ENCODE measurements around the gene DNM3.

DNM3 gene

DNA sequence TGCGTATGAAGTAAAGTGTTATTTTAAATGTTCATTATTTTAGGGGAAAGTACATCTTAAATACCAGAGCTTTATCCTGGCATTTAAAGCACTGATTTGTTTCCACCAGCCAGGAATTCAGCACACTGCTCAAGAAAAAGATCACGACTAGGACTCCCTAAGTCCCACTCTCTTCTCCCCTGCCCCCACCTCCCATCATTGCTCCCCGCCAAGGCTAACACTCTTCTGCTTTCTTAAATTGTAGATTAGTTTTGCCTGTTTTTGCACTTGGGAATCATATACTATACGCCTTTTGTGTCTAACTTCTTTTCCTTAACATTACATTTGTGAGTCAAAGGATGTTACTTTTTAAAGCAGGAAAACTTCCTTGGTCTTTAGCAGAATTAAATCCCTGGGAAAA, 541.7 kb downstream of the DNM3 start:
- no peak for DNase-seq (ENCODE audit: low read depth, low spot score)
- Histone ChIP-seq H3K36me3 (ENCODE audit: insufficient read depth, low read length) (no peaks in the 10 kb centered on the region), H3K4me3 (peak overlapping the region; percentile 37), H3K9me3 (ENCODE audit: low read depth, low read length) (no peaks in the 10 kb centered on the region), H3K27ac (peak overlapping the region; percentile 39), H3K9ac (ENCODE audit: insufficient read length) (peak overlapping the region; percentile 1)
- TF ChIP-seq FOXP2 (optimal IDR thresholded peaks at IDR 0.05; ENCODE audit: control extremely low read depth, extremely low read length, insufficient read depth) (no peak), EZH2 (IDR thresholded peaks at IDR 0.05) (no peak), POLR2AphosphoS5 (IDR thresholded peaks at IDR 0.05; ENCODE audit: borderline replicate concordance, low read depth, low read length) (no peak)

DNA sequence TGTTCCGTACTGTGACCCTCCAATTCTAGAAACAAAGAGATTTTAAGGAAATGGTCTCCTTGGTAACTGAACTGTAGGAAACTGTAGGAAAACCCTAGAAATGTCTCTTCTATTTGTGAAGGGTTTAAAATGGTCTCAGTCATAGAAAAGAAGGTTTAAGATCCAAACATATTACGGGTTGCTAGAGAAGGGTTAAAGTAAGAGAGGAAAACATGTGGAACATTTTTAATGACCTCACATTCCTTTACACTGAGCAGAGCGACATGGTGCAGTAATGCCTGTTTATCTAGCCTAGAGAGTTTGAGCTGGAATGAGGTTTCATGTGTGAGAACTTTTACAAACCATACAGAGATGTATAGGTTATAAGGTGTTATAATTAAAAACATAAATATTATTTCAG, 542.2 kb downstream of the DNM3 start:
- DNase-seq (ENCODE audit: low read depth, low spot score) = no peak
- H3K4me3 ChIP-seq = peak overlapping the region; percentile 37
- TF ChIP-seq EZH2 (IDR thresholded peaks at IDR 0.05) = no peak
- TF ChIP-seq POLR2AphosphoS5 (IDR thresholded peaks at IDR 0.05; ENCODE audit: borderline replicate concordance, low read depth, low read length) = no peak
- TF ChIP-seq FOXP2 (optimal IDR thresholded peaks at IDR 0.05; ENCODE audit: control extremely low read depth, extremely low read length, insufficient read depth) = no peak
- H3K9ac ChIP-seq (ENCODE audit: insufficient read length) = no peak overlapping the region
- no peaks in the 10 kb centered on the region for H3K9me3 ChIP-seq (ENCODE audit: low read depth, low read length)
- no peaks in the 10 kb centered on the region for H3K36me3 ChIP-seq (ENCODE audit: insufficient read depth, low read length)
- peak overlapping the region; percentile 39; the same call in 1 of the 2 replicates for H3K27ac ChIP-seq

GRCh38 chr1:172384656-172385055, 543.4 kb downstream of the DNM3 start:
- no peak for DNase-seq (ENCODE audit: low read depth, low spot score)
- TF ChIP-seq EZH2 (IDR thresholded peaks at IDR 0.05) (no peak), POLR2AphosphoS5 (IDR thresholded peaks at IDR 0.05; ENCODE audit: borderline replicate concordance, low read depth, low read length) (no peak), FOXP2 (optimal IDR thresholded peaks at IDR 0.05; ENCODE audit: control extremely low read depth, extremely low read length, insufficient read depth) (no peak)
- Histone ChIP-seq H3K9ac (ENCODE audit: insufficient read length) (no peak overlapping the region), H3K9me3 (ENCODE audit: low read depth, low read length) (no peaks in the 10 kb centered on the region), H3K36me3 (ENCODE audit: insufficient read depth, low read length) (no peaks in the 10 kb centered on the region), H3K27ac (no peak overlapping the region), H3K4me3 (no peak overlapping the region)

GRCh38 chr1:172386046-172386445, 544.7 kb downstream of the DNM3 start:
- H3K4me3 ChIP-seq = no peak overlapping the region
- H3K36me3 ChIP-seq (ENCODE audit: insufficient read depth, low read length) = no peaks in the 10 kb centered on the region
- no peaks in the 10 kb centered on the region for H3K9me3 ChIP-seq (ENCODE audit: low read depth, low read length)
- no peak for DNase-seq (ENCODE audit: low read depth, low spot score)
- no peak for TF ChIP-seq POLR2AphosphoS5 (IDR thresholded peaks at IDR 0.05; ENCODE audit: borderline replicate concordance, low read depth, low read length)
- no peak for TF ChIP-seq FOXP2 (optimal IDR thresholded peaks at IDR 0.05; ENCODE audit: control extremely low read depth, extremely low read length, insufficient read depth)
- TF ChIP-seq EZH2 (IDR thresholded peaks at IDR 0.05) = no peak
- H3K9ac ChIP-seq (ENCODE audit: insufficient read length) = no peak overlapping the region
- H3K27ac ChIP-seq = no peak overlapping the region

DNA sequence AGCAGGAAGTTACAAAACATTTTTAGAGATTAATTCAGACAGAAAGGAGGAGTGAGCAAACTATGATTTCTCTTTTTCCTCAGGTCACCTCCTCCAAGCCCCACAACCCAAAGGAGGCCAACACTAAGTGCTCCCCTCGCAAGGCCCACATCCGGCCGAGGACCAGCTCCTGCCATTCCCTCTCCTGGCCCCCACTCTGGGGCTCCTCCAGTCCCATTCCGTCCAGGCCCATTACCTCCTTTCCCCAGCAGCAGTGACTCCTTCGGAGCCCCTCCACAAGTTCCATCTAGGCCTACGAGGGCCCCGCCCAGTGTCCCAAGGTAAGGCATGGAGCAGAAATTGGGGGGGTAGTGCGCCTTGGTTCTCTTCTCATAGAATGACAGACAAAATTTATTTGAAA, 547.2 kb downstream of the DNM3 start:
- TF ChIP-seq EZH2 (IDR thresholded peaks at IDR 0.05) (no peak), POLR2AphosphoS5 (IDR thresholded peaks at IDR 0.05; ENCODE audit: borderline replicate concordance, low read depth, low read length) (no peak), FOXP2 (optimal IDR thresholded peaks at IDR 0.05; ENCODE audit: control extremely low read depth, extremely low read length, insufficient read depth) (no peak)
- no peak overlapping the region for H3K27ac ChIP-seq
- no peak for DNase-seq (ENCODE audit: low read depth, low spot score)

GRCh38 chr1:172390301-172390682, 549.0 kb downstream of the DNM3 start:
- Histone ChIP-seq H3K27ac (no peak overlapping the region), H3K9ac (ENCODE audit: insufficient read length) (no peak overlapping the region), H3K4me3 (no peak overlapping the region), H3K36me3 (ENCODE audit: insufficient read depth, low read length) (no peaks in the 10 kb centered on the region), H3K9me3 (ENCODE audit: low read depth, low read length) (no peaks in the 10 kb centered on the region)
- no peak for DNase-seq (ENCODE audit: low read depth, low spot score)
- no peak for TF ChIP-seq FOXP2 (optimal IDR thresholded peaks at IDR 0.05; ENCODE audit: control extremely low read depth, extremely low read length, insufficient read depth)
- no peak for TF ChIP-seq EZH2 (IDR thresholded peaks at IDR 0.05)
- TF ChIP-seq POLR2AphosphoS5 (IDR thresholded peaks at IDR 0.05; ENCODE audit: borderline replicate concordance, low read depth, low read length) = no peak

More for the DNA sequence above, 547.2 kb downstream of the DNM3 start:
- Histone ChIP-seq H3K9ac (ENCODE audit: insufficient read length) (no peak overlapping the region), H3K9me3 (ENCODE audit: low read depth, low read length) (no peaks in the 10 kb centered on the region), H3K36me3 (ENCODE audit: insufficient read depth, low read length) (no peaks in the 10 kb centered on the region), H3K4me3 (no peak overlapping the region)

GRCh38 chr1:172390683-172391551, 549.6 kb downstream of the DNM3 start:
- Histone ChIP-seq H3K27ac (peak overlapping the region; percentile 42), H3K4me3 (no peak overlapping the region)
- TF ChIP-seq EZH2 (IDR thresholded peaks at IDR 0.05) (no peak), POLR2AphosphoS5 (IDR thresholded peaks at IDR 0.05; ENCODE audit: borderline replicate concordance, low read depth, low read length) (no peak), FOXP2 (optimal IDR thresholded peaks at IDR 0.05; ENCODE audit: control extremely low read depth, extremely low read length, insufficient read depth) (no peak)

GRCh38 chr1:172391976-172392375, 550.7 kb downstream of the DNM3 start:
- TF ChIP-seq FOXP2 (optimal IDR thresholded peaks at IDR 0.05; ENCODE audit: control extremely low read depth, extremely low read length, insufficient read depth) (no peak), EZH2 (IDR thresholded peaks at IDR 0.05) (no peak), POLR2AphosphoS5 (IDR thresholded peaks at IDR 0.05; ENCODE audit: borderline replicate concordance, low read depth, low read length) (no peak)
- no peaks in the 10 kb centered on the region for H3K36me3 ChIP-seq (ENCODE audit: insufficient read depth, low read length)
- peak overlapping the region; percentile 42; the same call in 1 of the 2 replicates for H3K27ac ChIP-seq
- DNase-seq (ENCODE audit: low read depth, low spot score) = no peak
- no peak overlapping the region for H3K9ac ChIP-seq (ENCODE audit: insufficient read length)
- no peaks in the 10 kb centered on the region for H3K9me3 ChIP-seq (ENCODE audit: low read depth, low read length)
- no peak overlapping the region for H3K4me3 ChIP-seq

More at GRCh38 chr1:172390683-172391551, 549.6 kb downstream of the DNM3 start:
- no peaks in the 10 kb centered on the region for H3K9me3 ChIP-seq (ENCODE audit: low read depth, low read length)
- DNase-seq (ENCODE audit: low read depth, low spot score) = no peak
- H3K9ac ChIP-seq (ENCODE audit: insufficient read length) = no peak overlapping the region
- H3K36me3 ChIP-seq (ENCODE audit: insufficient read depth, low read length) = no peaks in the 10 kb centered on the region

Measured in SK-N-MC (cell line).